Measurements from ENCODE around the gene CENPF. TPM values are rescaled to one million over a fixed set of nuclear protein-coding genes. Genes with fewer than 3 reads are reported as not detected.

CENPF gene
- total and polyA plus RNA-seq, 2 experiments from 2014 or later: 123 to 376 TPM

DNA sequence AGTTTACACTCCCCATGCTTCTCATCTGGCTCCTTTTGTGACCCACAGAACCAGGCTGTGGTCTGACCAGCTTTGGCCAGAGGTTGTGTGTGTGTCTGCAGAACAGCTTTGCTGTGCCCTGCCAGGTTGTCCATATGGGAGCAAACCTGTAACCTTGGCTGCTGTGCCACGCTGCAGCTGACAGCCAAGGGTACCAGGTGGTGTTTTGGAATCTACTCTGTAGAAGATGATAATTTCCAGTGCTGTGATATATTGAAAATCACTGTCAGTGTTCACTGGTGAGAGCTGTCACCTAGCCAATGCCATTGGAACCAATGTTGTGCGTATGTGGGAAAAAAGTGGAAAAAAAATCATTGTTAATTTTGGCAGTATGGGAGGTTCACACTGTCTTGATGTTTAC is 18.2 kb downstream of the CENPF start:
- H3K4me1 Mint-ChIP-seq: no peaks in the 10 kb centered on the region
- peaks cover 74% of the 10 kb centered on the region for H3K36me3 ChIP-seq (ENCODE audit: insufficient read depth)
- no peak overlapping the region for H3K27ac Mint-ChIP-seq
- no peak for DNase-seq (ENCODE audit: low spot score)
- no peaks in the 10 kb centered on the region for H3K27me3 ChIP-seq (ENCODE audit: insufficient read depth)
- H3K36me3 Mint-ChIP-seq (ENCODE audit: low read depth): peaks cover 80% of the 10 kb centered on the region
- ATAC-seq: no peak
- H2AFZ ChIP-seq: no peak overlapping the region
- TF ChIP-seq ZNF331 (CRISPR knock-in tag; IDR thresholded peaks at IDR 0.05; ENCODE audit: low read depth): no peak
- no peak for TF ChIP-seq STAT1 (IDR thresholded peaks at IDR 0.05; ENCODE audit: unreplicated experiment)
- TF ChIP-seq, protein P1, sequence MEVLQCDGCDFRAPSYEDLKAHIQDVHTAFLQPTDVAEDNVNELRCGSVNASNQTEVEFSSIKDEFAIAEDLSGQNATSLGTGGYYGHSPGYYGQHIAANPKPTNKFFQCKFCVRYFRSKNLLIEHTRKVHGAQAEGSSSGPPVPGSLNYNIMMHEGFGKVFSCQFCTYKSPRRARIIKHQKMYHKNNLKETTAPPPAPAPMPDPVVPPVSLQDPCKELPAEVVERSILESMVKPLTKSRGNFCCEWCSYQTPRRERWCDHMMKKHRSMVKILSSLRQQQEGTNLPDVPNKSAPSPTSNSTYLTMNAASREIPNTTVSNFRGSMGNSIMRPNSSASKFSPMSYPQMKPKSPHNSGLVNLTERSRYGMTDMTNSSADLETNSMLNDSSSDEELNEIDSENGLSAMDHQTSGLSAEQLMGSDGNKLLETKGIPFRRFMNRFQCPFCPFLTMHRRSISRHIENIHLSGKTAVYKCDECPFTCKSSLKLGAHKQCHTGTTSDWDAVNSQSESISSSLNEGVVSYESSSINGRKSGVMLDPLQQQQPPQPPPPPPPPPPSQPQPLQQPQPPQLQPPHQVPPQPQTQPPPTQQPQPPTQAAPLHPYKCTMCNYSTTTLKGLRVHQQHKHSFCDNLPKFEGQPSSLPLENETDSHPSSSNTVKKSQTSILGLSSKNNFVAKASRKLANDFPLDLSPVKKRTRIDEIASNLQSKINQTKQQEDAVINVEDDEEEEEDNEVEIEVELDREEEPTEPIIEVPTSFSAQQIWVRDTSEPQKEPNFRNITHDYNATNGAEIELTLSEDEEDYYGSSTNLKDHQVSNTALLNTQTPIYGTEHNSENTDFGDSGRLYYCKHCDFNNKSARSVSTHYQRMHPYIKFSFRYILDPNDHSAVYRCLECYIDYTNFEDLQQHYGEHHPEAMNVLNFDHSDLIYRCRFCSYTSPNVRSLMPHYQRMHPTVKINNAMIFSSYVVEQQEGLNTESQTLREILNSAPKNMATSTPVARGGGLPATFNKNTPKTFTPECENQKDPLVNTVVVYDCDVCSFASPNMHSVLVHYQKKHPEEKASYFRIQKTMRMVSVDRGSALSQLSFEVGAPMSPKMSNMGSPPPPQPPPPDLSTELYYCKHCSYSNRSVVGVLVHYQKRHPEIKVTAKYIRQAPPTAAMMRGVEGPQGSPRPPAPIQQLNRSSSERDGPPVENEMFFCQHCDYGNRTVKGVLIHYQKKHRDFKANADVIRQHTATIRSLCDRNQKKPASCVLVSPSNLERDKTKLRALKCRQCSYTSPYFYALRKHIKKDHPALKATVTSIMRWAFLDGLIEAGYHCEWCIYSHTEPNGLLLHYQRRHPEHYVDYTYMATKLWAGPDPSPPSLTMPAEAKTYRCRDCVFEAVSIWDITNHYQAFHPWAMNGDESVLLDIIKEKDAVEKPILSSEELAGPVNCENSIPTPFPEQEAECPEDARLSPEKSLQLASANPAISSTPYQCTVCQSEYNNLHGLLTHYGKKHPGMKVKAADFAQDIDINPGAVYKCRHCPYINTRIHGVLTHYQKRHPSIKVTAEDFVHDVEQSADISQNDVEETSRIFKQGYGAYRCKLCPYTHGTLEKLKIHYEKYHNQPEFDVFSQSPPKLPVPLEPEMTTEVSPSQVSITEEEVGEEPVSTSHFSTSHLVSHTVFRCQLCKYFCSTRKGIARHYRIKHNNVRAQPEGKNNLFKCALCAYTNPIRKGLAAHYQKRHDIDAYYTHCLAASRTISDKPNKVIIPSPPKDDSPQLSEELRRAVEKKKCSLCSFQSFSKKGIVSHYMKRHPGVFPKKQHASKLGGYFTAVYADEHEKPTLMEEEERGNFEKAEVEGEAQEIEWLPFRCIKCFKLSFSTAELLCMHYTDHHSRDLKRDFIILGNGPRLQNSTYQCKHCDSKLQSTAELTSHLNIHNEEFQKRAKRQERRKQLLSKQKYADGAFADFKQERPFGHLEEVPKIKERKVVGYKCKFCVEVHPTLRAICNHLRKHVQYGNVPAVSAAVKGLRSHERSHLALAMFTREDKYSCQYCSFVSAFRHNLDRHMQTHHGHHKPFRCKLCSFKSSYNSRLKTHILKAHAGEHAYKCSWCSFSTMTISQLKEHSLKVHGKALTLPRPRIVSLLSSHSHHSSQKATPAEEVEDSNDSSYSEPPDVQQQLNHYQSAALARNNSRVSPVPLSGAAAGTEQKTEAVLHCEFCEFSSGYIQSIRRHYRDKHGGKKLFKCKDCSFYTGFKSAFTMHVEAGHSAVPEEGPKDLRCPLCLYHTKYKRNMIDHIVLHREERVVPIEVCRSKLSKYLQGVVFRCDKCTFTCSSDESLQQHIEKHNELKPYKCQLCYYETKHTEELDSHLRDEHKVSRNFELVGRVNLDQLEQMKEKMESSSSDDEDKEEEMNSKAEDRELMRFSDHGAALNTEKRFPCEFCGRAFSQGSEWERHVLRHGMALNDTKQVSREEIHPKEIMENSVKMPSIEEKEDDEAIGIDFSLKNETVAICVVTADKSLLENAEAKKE (CRISPR knock-in tag; IDR thresholded peaks at IDR 0.05): no peak
- no peak for TF ChIP-seq CREB1 (CRISPR knock-in tag; IDR thresholded peaks at IDR 0.05; ENCODE audit: low read depth)
- peak; percentile 23 for TF ChIP-seq EZH2phosphoT487 (IDR thresholded peaks at IDR 0.05; ENCODE audit: unreplicated experiment)
- H3F3A ChIP-seq (replicated peaks; ENCODE audit: low read depth): no peaks in the 10 kb centered on the region
- no peak overlapping the region for H3K4me2 ChIP-seq
- peaks cover 16% of the 10 kb centered on the region; the same call in 1 of the 2 replicates for H4K20me1 ChIP-seq (replicated peaks; ENCODE audit: insufficient read depth)
- no peaks in the 10 kb centered on the region for H3K9me2 ChIP-seq (ENCODE audit: insufficient read depth)
- H3K4me3 ChIP-seq: no peak overlapping the region
- H3K4me1 ChIP-seq (ENCODE audit: insufficient read depth): no peaks in the 10 kb centered on the region
- no peak overlapping the region for H3K27ac ChIP-seq (ENCODE audit: low read depth)
- 0 out of 2 replicates have a peak, but pooled peaks cover 12% of the 10 kb centered on the region for H3K79me2 ChIP-seq (replicated peaks; ENCODE audit: insufficient read depth)
- no peaks in the 10 kb centered on the region for H3K9me3 Mint-ChIP-seq
- H3K27me3 Mint-ChIP-seq (ENCODE audit: insufficient read depth, low read depth, poor library complexity): no peaks in the 10 kb centered on the region
- H3K4me3 Mint-ChIP-seq: no peak overlapping the region

DNA sequence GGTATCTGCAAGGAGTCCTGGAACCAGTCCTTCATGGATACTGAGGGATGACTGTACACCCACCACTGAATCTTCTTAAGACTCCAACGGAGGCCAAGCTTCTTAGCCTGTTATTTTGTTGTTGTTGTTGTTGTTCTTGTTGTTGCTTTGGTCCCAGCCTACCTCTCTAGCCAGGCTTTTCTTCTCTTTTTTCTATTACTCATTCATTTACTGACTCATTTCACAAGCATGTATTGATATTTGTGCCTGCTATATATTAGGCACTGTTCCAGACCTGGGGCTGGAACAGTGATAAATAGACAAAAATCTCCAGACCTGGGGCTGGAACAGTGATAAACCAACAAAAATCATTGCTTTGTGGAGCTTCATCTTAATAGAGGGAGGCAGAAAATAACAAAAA is 20.4 kb downstream of the CENPF start:
- H3K9me3 Mint-ChIP-seq: no peaks in the 10 kb centered on the region; the same call in 2 of the 3 replicates
- Histone ChIP-seq H3K9me2 (ENCODE audit: insufficient read depth) (no peaks in the 10 kb centered on the region), H3K27me3 (ENCODE audit: insufficient read depth) (no peaks in the 10 kb centered on the region), H3K27ac (ENCODE audit: low read depth) (no peak overlapping the region), H4K20me1 (replicated peaks; ENCODE audit: insufficient read depth) (peaks cover 10% of the 10 kb centered on the region; the same call in 1 of the 2 replicates), H2AFZ (no peak overlapping the region), H3K79me2 (replicated peaks; ENCODE audit: insufficient read depth) (0 out of 2 replicates have a peak, but pooled peaks cover 7% of the 10 kb centered on the region), H3K4me1 (ENCODE audit: insufficient read depth) (no peaks in the 10 kb centered on the region), H3K4me2 (no peak overlapping the region), H3K36me3 (ENCODE audit: insufficient read depth) (peaks cover 62% of the 10 kb centered on the region), H3K4me3 (no peak overlapping the region), H3F3A (replicated peaks; ENCODE audit: low read depth) (no peaks in the 10 kb centered on the region; the same call in 1 of the 2 replicates)
- no peak overlapping the region for H3K4me3 Mint-ChIP-seq
- no peak overlapping the region for H3K27ac Mint-ChIP-seq
- H3K27me3 Mint-ChIP-seq (ENCODE audit: insufficient read depth, low read depth, poor library complexity): peaks cover 5% of the 10 kb centered on the region
- ATAC-seq (no peak), DNase-seq (ENCODE audit: low spot score) (no peak)
- no peaks in the 10 kb centered on the region for H3K4me1 Mint-ChIP-seq
- H3K36me3 Mint-ChIP-seq (ENCODE audit: low read depth): peaks cover 70% of the 10 kb centered on the region
- no peak for TF ChIP-seq JUNB (IDR thresholded peaks at IDR 0.05; ENCODE audit: unreplicated experiment)
- TF ChIP-seq, protein P1 (CRISPR knock-in tag; IDR thresholded peaks at IDR 0.05): no peak

Measured in GM23338 (cell line).